Kidney epithelial cell (primary cell): Measurements from ENCODE around the gene SOX18. TPM values are rescaled to one million over a fixed set of nuclear protein-coding genes. Genes with fewer than 3 reads are reported as not detected.

Experiments used
- DNase-seq: peaks from one replicate; pipeline ENCODE4 v3.0.0-alpha.2; 2010; ENCODE audit warnings: low read depth
- H3K27me3 ChIP-seq: 2 replicates; pipeline ENCODE4 v1.6.0; 2011; ENCODE audit warnings: low read length; ENCODE audit not compliant: control insufficient read depth, insufficient read depth
- H3K36me3 ChIP-seq: 2 replicates; pipeline ENCODE4 v1.5.1; 2011; ENCODE audit warnings: low read length; ENCODE audit not compliant: control insufficient read depth, insufficient read depth
- H3K4me3 ChIP-seq: 2 replicates; pipeline ENCODE4 v1.5.1; 2011; ENCODE audit warnings: low read depth, mild to moderate bottlenecking, control low read depth, low read length
- total RNA-seq: library from RNA; depleted of rRNA; stranded (reverse); fragments of >200 nt; gene quantifications from 2 replicates; pipeline ENCODE4 v1.2.3, GENCODE V29; 2015
- TF ChIP-seq, protein P1 (sequence below): IDR thresholded peaks from 2 replicates; pipeline ENCODE4 v1.5.1; 2011; ENCODE audit warnings: mild to moderate bottlenecking, moderate library complexity, low read length, control low read depth, inconsistent platforms; ENCODE audit not compliant: insufficient read depth, poor library complexity, severe bottlenecking

The SOX18 gene
- total RNA-seq, 1 donor from 2014 or later = 0.04 TPM

- TF ChIP-seq, protein P1, sequence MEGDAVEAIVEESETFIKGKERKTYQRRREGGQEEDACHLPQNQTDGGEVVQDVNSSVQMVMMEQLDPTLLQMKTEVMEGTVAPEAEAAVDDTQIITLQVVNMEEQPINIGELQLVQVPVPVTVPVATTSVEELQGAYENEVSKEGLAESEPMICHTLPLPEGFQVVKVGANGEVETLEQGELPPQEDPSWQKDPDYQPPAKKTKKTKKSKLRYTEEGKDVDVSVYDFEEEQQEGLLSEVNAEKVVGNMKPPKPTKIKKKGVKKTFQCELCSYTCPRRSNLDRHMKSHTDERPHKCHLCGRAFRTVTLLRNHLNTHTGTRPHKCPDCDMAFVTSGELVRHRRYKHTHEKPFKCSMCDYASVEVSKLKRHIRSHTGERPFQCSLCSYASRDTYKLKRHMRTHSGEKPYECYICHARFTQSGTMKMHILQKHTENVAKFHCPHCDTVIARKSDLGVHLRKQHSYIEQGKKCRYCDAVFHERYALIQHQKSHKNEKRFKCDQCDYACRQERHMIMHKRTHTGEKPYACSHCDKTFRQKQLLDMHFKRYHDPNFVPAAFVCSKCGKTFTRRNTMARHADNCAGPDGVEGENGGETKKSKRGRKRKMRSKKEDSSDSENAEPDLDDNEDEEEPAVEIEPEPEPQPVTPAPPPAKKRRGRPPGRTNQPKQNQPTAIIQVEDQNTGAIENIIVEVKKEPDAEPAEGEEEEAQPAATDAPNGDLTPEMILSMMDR = no peak
- peaks cover 6% of the 10 kb centered on the region for H3K36me3 ChIP-seq
Observed at GRCh38 chr20:64006902-64007301, 42.5 kb downstream of the SOX18 start.

DNA sequence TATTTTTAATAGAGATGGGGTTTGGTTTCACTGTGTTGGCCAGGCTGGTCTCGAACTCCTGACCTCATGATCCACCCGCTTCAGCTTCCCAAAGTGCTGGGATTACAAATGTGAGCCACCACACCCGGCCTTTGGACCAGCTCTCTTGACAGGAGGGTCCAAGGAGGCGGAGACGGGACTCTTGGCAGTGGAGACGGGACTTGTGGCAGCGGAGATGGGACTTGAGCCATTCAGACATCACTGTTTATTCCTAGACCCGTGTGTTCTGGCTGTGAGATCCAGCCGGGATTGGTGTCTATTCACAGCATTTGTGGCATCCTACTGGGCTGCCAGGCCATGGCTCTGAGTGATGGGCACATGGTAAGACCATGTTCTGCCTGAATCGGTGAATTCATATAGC, 42.9 kb downstream of the SOX18 start:
- Histone ChIP-seq H3K27me3 (no peaks in the 10 kb centered on the region), H3K36me3 (peaks cover 7% of the 10 kb centered on the region), H3K4me3 (no peak overlapping the region)
- TF ChIP-seq, protein P1 = no peak
- DNase-seq = no peak

More at GRCh38 chr20:64006902-64007301, 42.5 kb downstream of the SOX18 start:
- Histone ChIP-seq H3K4me3 (no peak overlapping the region), H3K27me3 (no peaks in the 10 kb centered on the region)
- DNase-seq = no peak

GRCh38 chr20:64005394-64005793, 44.0 kb downstream of the SOX18 start:
- Histone ChIP-seq H3K27me3 (no peaks in the 10 kb centered on the region), H3K36me3 (peaks cover 6% of the 10 kb centered on the region), H3K4me3 (no peak overlapping the region)
- TF ChIP-seq, protein P1 = no peak
- DNase-seq = no peak

DNA sequence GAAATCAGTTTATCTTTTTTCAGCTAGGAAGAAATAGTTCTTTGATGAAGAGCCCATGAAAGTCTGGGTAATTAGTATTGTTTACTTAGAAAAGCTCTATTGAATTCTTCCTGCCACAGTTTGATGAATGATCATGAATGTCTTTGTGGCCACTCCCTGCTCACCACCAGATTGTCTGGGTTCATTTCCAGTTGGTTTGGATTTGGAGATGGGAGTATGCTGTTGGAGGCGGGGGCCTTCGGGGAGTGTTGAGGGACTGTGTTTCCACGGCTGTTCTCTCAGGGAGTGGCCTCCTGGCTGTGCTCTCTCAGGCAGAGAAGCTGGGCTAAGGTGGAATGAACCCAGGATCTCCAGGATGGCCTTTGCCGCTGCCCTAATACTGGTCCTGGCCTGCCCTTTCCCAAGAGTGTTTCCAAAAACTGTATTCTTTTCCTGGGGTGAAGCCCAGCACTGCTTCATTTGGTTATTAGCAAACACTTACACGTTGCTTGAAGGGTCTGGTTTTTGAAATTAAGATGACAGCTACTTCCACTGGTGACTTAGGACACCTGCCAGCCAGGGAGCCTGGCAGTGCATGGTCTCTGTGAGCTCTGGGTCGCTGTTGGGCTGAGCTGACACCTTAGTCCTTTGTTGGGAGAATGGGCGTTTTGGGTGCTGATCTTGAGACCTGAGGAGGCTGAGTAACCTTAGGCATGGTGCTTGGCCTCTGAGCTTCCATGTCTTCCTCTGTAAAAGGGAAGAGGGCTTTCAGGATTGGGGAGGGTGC, 45.3 kb downstream of the SOX18 start:
- no peak overlapping the region for H3K4me3 ChIP-seq
- DNase-seq = no peak
- TF ChIP-seq, protein P1 = no peak
- no peaks in the 10 kb centered on the region for H3K27me3 ChIP-seq
- peaks cover 3% of the 10 kb centered on the region for H3K36me3 ChIP-seq

GRCh38 chr20:64001607-64002011, 47.8 kb downstream of the SOX18 start:
- TF ChIP-seq, protein P1 = no peak
- DNase-seq = no peak
- Histone ChIP-seq H3K4me3 (no peak overlapping the region), H3K36me3 (peaks cover 2% of the 10 kb centered on the region), H3K27me3 (no peaks in the 10 kb centered on the region)

DNA sequence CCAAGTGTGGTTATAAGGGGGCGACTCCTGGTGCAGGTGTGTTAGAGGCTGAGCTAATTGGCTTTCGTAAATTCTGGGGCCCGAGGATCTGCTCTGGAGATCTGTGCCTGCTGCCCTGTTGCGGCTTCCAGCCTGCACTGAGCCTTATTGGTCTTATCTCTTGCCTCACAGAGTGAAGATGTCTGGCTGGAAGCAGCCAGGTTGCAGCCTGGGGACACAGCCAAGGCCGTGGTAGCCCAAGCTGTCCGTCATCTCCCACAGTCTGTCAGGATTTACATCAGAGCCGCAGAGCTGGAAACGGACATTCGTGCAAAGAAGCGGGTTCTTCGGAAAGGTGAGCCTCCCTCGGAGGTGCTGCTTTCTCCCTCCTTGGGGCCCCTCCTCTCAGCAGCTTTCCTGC, 48.5 kb downstream of the SOX18 start:
- TF ChIP-seq, protein P1 = no peak
- Histone ChIP-seq H3K27me3 (no peaks in the 10 kb centered on the region), H3K36me3 (peaks cover 2% of the 10 kb centered on the region), H3K4me3 (no peak overlapping the region)
- no peak for DNase-seq
